Dedifferentiated amniotic fluid mesenchymal stem cell (primary cell): ENCODE results near the gene LRFN2.

ENCODE experiments used
- DNase-seq: peaks from one replicate; pipeline ENCODE4 v3.0.0-alpha.2; 2016; ENCODE audit errors: extremely low spot score

LRFN2 gene

DNA sequence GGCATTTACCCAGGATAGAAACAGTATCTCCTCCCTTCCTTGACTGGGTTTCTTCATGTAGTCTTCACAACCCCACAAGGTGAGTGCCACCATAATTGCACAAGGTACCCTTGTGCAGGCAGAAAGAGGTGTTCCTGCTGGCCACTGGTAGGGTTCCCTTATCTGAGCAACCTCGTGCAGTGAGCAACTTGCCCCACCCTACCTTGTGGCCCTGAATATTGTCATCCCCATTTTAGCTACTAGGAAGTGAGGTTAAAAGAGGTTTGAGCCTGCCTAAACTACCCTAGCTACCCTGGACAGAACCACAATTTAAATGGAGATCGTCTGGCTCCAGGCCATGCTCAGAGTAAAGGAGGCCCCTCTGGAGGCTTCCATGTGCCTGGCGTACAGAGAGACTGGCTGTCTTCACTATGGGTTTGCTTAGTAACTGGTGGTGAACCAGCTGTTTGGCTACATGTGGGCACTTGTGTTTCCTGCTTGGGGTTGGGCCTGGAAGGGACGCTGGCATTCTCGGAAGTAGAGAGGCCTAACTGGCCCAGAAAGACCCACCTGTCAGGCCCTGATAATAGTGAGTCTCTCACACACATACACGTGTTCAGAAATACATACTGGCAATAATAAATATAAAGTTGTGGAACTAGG, 148.8 kb downstream of the LRFN2 start:
- no peak for DNase-seq

GRCh38 chr6:40437631-40438030, 149.5 kb downstream of the LRFN2 start:
- no peak for DNase-seq

GRCh38 chr6:40436685-40437604, 150.2 kb downstream of the LRFN2 start:
- no peak for DNase-seq

- no peak for DNase-seq
Observed at GRCh38 chr6:40432982-40433381, 154.2 kb downstream of the LRFN2 start.

- no peak for DNase-seq
Observed at GRCh38 chr6:40431706-40432105, 155.5 kb downstream of the LRFN2 start.

GRCh38 chr6:40427196-40427595, 160.0 kb downstream of the LRFN2 start:
- no peak for DNase-seq

DNA sequence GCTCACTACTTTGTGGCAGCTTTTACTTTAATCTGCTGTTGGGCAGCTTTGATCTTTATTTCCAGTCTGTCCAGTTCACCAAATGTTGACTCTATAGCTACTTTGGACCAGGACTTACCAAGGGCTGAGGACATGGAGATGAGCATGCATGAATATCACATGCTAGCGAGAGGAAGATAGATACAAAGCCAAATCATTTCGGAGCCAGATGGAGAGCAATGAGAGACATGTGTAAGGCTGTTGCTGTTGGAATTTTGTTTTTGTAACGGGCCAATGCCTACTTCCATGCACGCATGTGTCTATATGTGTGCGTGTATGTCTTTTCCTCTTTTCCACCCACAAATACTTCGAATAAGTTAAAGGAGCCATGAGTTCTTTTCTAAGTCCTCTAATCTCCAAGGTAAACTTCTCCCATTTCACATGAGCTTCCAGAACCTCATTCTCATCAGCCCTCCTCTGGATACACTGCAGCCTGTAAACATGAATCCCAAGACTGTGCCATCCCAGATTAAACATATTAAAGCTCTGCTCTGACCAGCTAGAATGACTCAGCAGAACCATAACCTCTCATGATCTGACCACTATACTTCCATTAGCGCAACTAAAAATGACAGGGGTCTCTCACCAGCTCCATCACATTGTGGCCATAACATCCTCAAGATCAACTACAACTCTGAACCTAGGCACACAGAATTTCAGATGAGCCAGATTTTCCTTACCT, 160.7 kb downstream of the LRFN2 start:
- no peak for DNase-seq

- no peak for DNase-seq
Observed at GRCh38 chr6:40425192-40425919, 161.8 kb downstream of the LRFN2 start.

DNA sequence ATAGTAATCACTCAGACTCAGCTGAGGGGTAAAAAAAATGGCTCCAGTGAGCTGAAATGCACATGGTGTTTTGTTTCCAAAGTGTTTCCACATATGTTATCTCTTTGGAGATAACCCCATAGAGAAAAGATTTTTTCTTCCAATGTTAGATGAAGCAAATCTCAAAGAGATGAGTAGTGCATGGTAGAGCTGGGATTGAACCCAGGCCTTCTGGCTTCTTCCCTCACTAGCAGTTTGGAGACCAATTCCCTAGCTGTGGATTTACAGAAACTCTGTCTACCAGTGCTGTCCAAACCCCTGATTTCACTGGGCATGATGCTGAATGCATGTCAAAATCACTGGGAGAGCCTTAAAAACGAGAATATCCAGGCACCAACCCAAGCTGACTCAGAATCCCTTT, 165.1 kb downstream of the LRFN2 start:
- no peak for DNase-seq

DNA sequence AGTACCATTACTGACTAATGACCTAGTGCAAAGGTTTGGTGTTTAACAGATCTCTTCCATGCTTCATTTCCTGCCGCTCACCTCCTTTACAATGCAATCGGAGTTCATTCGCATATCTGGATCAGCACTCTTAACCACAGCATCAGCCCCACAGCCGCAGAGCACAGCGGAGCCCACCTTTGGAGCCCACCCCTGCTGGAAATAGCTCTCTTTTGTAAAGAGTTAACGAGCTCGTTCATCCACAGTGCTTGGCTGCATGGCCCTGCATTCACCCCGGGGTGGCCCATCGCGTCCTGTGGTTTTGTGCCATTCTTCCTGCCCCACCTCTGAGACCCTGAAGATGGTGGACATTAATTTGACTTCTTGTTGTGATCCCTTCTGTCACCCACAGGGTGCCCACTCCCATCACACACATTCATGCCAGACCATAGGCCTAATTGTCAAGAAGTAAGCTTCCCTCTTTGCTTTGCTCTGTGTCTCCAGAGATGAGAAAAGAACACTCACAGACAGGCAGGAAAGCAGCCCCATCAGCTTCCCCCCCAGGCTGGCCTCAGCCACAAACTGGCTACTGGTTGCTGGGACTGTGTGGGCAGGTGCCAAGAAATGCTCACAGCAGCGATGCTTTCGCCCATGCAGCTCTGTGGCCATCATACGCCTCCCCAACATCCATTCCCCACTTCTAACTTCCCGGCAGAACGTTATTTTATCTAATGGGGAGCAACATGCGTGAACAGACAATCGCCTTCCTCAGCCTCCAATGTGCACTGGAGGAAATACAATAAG, 167.0 kb downstream of the LRFN2 start:
- no peak for DNase-seq

DNA sequence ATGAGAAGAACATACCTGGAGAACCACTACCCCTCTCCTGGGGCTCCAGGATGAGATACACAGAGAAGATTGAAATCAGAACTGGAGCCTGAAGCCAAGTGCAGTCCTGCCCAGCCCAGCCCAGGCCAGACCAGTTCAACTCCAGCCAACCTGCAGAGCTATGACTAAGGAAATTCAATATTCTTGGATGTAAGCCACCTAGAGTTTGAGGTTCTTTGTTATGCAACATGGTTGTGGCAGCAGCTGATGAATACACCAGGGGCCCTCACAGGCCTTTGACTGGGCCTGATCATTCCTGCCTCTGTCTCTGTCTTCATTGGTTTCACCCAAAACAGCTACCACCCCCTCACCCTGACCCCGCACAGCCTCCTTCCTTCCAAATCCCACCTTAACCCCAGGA, 167.8 kb downstream of the LRFN2 start:
- DNase-seq = no peak

DNA sequence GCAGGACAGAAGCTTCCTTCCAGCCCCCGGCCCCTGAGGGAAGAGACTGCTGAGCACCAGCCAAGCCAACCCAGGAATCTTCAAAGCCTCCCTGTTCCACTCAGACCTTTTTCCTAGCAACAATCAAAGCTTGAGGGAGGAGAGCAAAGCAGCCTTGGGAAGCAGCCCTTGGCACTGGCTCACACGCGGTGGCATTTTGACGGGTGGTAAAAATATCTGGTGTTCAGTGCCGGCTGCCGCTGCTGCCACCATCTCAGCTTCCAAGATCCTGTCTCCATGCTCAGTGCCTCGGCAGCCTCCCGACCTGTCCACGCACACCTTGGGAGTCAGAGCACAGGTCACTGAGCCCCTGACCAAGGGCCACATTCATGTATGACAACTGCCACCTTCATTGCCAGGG, 170.1 kb downstream of the LRFN2 start:
- DNase-seq = no peak

GRCh38 chr6:40414617-40415016, 172.5 kb downstream of the LRFN2 start:
- no peak for DNase-seq

DNA sequence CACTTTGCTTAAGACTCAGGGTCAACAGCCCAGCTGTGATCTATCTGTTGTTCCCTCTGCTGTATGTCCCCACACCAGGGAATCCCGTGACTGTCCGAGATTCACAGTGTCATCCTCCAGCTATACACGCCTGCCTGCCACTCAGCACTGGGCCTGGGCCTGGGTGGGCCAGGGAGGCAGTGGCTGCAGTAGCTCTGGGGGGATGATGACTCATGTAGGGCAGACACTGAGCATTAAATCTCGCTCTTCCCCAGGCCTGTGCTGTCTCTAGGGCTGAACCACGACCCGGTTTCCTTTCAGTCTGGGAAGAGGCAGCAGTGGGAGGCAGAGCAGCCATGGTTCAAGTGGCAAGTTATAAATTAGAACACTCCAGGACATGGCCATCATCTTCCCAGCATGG, 173.9 kb downstream of the LRFN2 start:
- DNase-seq = no peak

GRCh38 chr6:40411881-40412280, 175.3 kb downstream of the LRFN2 start:
- DNase-seq = no peak

DNA sequence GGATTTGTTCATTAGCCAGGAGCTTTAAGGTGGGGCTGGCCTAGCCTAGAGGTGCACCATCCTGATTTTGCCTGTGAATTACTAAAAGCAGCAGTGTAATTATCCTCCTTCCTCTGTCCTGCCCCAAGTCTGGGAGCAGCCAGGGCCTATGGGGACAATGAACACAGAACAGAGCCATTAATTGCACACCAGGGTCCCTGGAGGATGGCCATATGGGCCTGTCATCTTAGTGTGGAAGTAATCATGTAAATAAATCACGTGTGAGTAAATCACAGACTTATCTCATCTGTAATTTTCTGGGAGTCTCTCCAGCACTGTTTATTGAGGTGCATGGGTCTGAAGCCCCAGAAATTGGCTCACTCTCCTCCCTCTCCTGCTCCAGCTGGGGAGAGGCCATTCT, 176.3 kb downstream of the LRFN2 start:
- no peak for DNase-seq

GRCh38 chr6:40409716-40410397, 177.3 kb downstream of the LRFN2 start:
- no peak for DNase-seq

DNA sequence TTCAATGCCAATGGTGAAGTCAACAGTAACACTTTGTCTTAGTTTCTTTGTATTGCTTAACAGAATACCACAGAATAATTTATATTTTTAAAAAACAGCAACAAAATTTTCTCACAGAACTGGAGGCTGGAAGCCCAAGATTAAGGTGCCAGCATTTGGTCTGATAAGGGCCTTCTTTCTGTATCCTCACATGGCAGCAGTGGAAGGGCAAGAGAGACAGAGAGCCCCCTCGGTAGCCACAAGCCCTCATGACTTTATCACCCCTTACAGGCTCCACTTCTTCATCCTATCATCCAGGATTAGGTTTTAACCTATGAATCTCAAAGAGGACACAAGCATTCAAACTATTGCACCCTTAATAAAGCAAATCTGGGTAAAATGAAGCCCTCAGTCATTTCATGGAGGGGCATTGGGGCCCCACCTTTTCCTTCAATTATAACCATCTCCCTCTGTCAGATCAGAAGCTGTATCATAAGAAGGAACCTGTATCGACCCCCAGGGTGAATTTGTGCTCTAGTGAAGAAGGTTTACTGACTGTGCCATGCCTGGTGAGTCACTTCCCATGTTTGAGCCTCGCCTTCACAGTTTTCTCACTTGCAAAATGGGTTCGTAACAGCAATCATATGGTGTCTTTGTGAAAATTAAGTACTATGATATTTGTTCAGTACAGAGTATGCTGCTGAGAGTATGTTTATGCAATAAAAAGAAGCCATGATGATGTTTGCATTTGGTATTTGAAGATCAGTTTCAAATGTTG, 178.2 kb downstream of the LRFN2 start:
- DNase-seq = no peak

- DNase-seq = no peak
Observed at GRCh38 chr6:40407239-40407638, 179.9 kb downstream of the LRFN2 start.

DNA sequence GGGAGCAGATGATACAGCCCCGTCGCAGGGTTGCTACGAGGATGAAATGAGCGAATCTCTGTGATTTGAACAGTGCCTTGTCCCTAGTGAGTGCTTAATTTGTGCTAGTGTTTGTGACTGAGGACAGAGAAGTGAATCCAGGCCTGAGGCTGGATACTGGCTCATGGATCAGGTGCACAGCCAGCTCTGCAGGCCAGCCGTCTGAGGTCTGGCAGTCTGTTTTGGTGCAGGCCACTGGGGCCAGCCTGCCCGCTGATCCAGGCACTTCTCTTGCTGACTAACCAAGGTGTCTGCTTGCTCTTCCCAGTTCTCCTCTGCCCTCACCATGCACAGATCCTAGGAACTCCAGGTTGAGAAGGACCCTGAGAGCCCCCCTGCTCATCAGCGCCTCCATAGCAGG, 181.0 kb downstream of the LRFN2 start:
- DNase-seq = no peak
